Measurements from ENCODE around the gene TRPC3.
"Not testable (repeated sequence)": the region's sequence is repeated elsewhere in the genome, so short reads cannot be mapped to it uniquely, and the experiment has no call there.

The TRPC3 gene

DNA sequence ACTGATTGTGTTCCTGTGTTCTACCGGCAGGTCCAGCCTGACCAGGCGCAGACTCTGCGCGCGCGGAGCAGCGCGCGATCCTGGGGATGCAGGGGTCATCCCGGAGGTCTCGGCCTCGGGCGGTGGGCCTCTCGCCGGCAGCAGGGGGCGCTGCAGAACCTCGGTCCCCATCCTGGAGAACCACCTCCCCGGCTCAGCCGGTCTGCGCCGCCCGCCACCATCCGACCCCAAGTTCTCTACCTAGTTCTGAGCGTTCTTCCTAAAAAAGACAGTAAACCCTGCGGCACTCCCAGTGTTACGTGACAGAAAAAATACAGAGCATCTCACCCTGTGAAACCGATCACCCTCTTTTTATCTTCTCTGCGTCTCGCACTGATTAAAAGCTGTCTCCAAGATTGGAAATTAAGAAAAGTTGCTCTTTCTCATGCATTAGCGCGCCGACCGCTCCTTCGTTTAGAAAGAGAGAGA lies 1.6 kb downstream of the TRPC3 start:
- DNase-seq (ENCODE audit: low read depth in 2 of 2, low spot score in 1 of 2), result peak; percentile 70 to 81

GRCh38 chr4:121946644-121947043 lies 5.2 kb downstream of the TRPC3 start:
- no peak for DNase-seq (ENCODE audit: low read depth in 2 of 2, low spot score in 1 of 2)

DNA sequence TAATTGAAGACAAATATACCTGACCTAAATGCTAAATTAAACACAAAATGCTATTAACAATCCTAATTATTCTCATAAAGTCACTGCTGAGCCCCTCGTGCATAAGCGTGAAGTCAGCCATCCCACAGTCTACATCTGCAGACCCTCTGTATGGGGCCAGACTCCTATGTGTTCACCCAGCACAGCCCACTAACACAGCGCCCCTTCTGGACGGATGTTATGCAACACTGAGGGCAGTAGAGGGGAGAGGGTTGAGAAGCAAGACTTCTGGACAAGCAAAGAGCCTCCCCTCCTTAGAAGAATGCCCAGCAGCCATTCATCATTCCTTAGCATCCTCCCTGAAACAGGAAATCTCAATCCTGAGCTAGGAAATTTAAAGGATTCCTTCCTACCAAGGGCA lies 7.9 kb downstream of the TRPC3 start:
- no peak for DNase-seq (ENCODE audit: low read depth in 2 of 2, low spot score in 1 of 2)

GRCh38 chr4:121939690-121940089 lies 12.2 kb downstream of the TRPC3 start:
- DNase-seq (ENCODE audit: low read depth in 2 of 2, low spot score in 1 of 2), result no peak

GRCh38 chr4:121938282-121939092 lies 13.4 kb downstream of the TRPC3 start:
- DNase-seq (ENCODE audit: low read depth in 2 of 2, low spot score in 1 of 2), result no peak

GRCh38 chr4:121936101-121936500 lies 15.8 kb downstream of the TRPC3 start:
- no peak for DNase-seq (ENCODE audit: low read depth in 2 of 2, low spot score in 1 of 2)

DNA sequence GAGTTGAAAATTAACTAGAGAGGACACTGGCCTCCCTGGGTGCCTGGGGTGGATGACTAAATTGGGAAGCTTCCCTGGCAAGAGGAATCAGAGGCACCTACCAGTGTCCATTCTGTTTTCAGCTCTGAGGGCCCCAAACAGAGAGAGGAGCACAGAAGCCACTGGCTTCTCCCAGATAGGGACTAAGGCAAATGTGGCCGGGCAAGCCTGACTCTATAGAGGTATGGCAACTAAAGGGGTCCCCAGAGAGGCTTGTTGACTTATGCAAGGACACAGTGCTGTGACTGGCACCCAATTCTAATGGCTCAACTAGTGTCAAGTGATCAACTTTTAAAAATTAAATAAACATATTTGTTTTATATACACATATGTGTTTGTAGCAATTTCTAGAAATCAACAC lies 17.2 kb downstream of the TRPC3 start:
- no peak for DNase-seq (ENCODE audit: low read depth in 2 of 2, low spot score in 1 of 2)

- DNase-seq (ENCODE audit: low read depth in 2 of 2, low spot score in 1 of 2), result no peak
These were observed 19.5 kb downstream of the TRPC3 start for GRCh38 chr4:121932212-121932974.

- no peak for DNase-seq (ENCODE audit: low read depth in 2 of 2, low spot score in 1 of 2)
These were observed 21.6 kb downstream of the TRPC3 start for GRCh38 chr4:121930304-121930703.

GRCh38 chr4:121927948-121928347 lies 23.9 kb downstream of the TRPC3 start:
- no peak for DNase-seq (ENCODE audit: low read depth in 2 of 2, low spot score in 1 of 2)

- DNase-seq (ENCODE audit: low read depth in 2 of 2, low spot score in 1 of 2), result not testable (repeated sequence)
These were observed 25.4 kb downstream of the TRPC3 start for GRCh38 chr4:121926490-121926889.

DNA sequence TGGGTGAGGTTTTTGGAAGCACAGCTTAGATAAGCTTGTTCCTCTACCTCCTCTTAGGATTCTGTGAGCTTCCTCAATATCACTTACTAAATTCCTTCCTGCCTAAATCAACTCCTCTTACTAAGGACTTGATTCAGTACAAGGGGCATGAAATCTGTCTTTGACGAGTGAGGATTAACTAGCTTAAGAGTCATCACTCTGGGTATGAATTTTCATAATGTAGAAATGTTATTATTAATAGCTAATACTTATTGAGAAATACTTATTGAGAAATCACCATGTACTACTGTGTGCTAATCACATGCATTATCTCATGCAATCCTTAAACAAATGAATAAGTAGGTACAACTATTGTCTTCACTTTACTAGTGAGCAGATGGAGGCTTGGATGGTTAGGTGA lies 28.6 kb downstream of the TRPC3 start:
- no peak for DNase-seq (ENCODE audit: low read depth in 2 of 2, low spot score in 1 of 2)

- DNase-seq (ENCODE audit: low read depth in 2 of 2, low spot score in 1 of 2), result no peak
These were observed 38.2 kb downstream of the TRPC3 start for GRCh38 chr4:121913667-121914066.

GRCh38 chr4:121908346-121908745 lies 43.5 kb downstream of the TRPC3 start:
- DNase-seq (ENCODE audit: low read depth in 2 of 2, low spot score in 1 of 2), result no peak

DNA sequence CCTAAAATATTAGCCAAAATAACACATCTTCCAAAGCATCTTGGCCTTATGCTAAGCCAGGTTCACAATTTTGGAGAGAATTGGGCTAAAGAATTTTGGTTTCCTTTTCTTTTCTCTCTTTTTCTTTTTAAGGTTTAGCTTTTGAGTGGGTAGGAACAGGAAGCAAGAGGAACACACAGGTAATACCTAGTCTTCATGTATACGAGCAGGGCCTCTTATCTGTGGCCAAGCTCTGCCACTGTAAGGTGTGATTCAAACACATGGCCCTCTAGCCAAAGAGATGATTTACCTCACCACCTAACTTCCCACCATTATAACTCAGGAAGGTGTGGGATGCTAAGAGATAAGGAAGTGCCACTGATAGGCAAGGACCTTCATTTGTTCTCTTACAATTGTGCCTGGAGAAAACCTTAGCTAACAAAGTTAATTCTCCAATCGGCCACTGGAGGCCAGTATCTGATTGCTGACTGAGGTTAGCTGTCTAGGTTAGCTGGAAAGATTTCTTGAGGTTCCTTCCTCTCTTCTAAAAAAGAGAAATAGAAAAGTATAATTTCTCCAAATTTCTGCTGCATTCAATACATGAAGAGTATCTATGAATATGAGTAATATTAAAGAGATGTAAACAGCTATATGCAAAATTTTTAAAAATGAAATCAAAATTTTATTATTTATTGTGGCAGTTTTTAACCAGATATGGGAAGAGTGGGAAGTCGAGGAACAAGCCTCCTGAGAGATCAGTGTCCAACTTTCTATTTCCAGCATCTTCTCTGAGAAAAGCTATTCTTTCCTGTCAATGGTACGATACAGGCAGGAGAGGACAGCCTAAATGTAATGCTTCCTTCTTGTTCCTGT lies 51.5 kb downstream of the TRPC3 start:
- peak in 1 of 2 donors; percentile 17 for DNase-seq (ENCODE audit: low read depth in 2 of 2, low spot score in 1 of 2)

- no peak for DNase-seq (ENCODE audit: low read depth in 2 of 2, low spot score in 1 of 2)
These were observed 53.7 kb downstream of the TRPC3 start for GRCh38 chr4:121898150-121898549.

DNA sequence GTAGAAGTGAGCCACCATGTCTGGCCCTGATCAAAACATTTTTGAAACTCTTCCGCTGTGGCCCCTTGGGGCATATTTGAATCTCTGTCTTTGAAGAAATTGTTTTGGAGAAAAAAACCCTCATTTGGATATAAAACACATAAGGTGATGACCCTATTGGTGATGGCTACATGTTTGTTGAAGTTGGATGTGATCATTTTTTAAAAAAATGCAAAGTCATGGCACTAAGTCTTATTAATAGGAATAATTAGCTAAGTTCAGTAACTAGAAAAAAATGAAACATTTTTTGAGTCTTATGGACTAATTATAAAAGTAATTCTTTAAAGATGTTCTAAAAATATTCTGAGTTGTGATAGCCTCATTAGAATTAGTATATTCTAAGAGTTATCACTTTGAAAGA lies 63.7 kb downstream of the TRPC3 start:
- no peak for DNase-seq (ENCODE audit: low read depth in 2 of 2, low spot score in 1 of 2)

GRCh38 chr4:121885115-121885514 lies 66.7 kb downstream of the TRPC3 start:
- DNase-seq (ENCODE audit: low read depth in 2 of 2, low spot score in 1 of 2), result no peak

GRCh38 chr4:121881158-121881557 lies 70.7 kb downstream of the TRPC3 start:
- DNase-seq (ENCODE audit: low read depth in 2 of 2, low spot score in 1 of 2), result no peak

GRCh38 chr4:121879135-121879534 lies 72.7 kb downstream of the TRPC3 start:
- no peak for DNase-seq (ENCODE audit: low read depth in 2 of 2, low spot score in 1 of 2)

DNA sequence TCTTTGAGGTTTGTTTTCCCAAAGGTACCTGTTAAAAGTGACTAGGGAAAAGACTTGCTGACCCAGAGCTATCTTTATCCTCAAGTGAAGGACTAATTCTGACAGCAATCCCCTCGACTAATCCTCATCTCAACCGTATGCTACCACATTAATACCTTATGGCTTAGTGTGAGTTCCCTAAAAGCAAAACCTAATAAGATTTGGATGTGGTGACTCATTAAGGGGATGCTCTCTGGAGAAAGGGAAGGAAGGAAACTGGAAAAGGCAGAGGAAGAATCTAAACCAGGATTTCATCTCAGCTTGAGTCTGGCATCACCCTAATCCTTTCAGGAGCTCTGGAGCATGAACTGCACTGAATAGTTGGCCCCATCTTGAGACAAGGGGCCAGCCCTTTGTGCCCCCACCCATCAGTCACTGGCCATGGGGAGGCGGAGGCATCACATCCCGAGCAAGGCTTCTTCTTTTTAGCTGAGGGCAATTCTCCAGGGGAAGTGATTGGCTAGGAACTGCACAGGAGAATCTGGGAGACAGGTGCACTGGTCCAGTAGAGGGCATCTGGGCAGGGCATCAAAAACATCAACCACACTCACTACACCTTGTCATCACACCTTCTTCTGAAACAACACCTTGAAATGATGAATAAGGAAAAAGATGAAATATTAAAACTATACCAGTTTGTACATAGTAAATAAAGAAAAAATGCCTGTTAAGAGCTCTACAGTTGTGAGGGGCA lies 74.7 kb downstream of the TRPC3 start:
- no peak for DNase-seq (ENCODE audit: low read depth in 2 of 2, low spot score in 1 of 2)
